Keratinocyte (primary cell): ENCODE measurements around the gene TNP1.

Source experiments
- CTCF ChIP-seq, 3 experiments: IDR thresholded peaks in 1 of 3; conservative IDR thresholded peaks in 1 of 3; optimal IDR thresholded peaks in 1 of 3; 2 replicates in 2 of 3; 3 replicates in 1 of 3; pipeline versions ENCODE3 to v1.5.1; 2011; ENCODE audit warnings: low read length in 3 of 3, mild to moderate bottlenecking in 3 of 3, moderate library complexity in 2 of 3, control low read depth in 1 of 3, inconsistent platforms in 1 of 3; ENCODE audit not compliant: insufficient read depth in 2 of 3; ENCODE audit errors: extremely low read depth in 1 of 3
- EZH2 ChIP-seq: IDR thresholded peaks from one replicate; pipeline ENCODE4 v1.6.1; 2012; ENCODE audit warnings: inconsistent platforms, mild to moderate bottlenecking, low read length, moderate library complexity

GRCh38 chr2:216903470-216903869 lies 43.6 kb upstream of the TNP1 start:
- TF ChIP-seq CTCF (optimal IDR thresholded peaks at IDR 0.05 in 1 of 3, IDR thresholded peaks at IDR 0.05 in 1 of 3, conservative IDR thresholded peaks at IDR 0.05 in 1 of 3; ENCODE audit: extremely low read depth in 1 of 3, insufficient read depth in 2 of 3, low read length in 3 of 3) (no peak), EZH2 (no peak)
